Measurements from ENCODE around the gene NUP93. TPM values are rescaled to one million over a fixed set of nuclear protein-coding genes. Genes with fewer than 3 reads are reported as not detected.

Gene NUP93
- total and polyA plus RNA-seq, 9 of the 15 experiments (the other 6 are each of a cell fraction or from before 2014, with no cell fraction given) = 92.0 to 162 (median 121) TPM

- Histone ChIP-seq H3K9me3 (replicated peaks; ENCODE audit: control insufficient read depth, insufficient read depth, low read depth, low read length) (no peaks in the 10 kb centered on the region), H3K79me2 (ENCODE audit: control insufficient read depth, insufficient read depth, low read length) (no peaks in the 10 kb centered on the region), H3K27me3 (ENCODE audit: control insufficient read depth in 2 of 2, insufficient read depth in 2 of 2, low read length in 2 of 2) (peaks cover 7 to 51% of the 10 kb centered on the region in 2 experiments; a peak in 4 of 5 replicates), H3K4me1 (replicated peaks in 1 of 2; ENCODE audit: control insufficient read depth in 2 of 2, insufficient read depth in 2 of 2, low read length in 2 of 2) (peaks cover 6 to 12% of the 10 kb centered on the region in 2 experiments; a peak in 3 of 5 replicates), H3K4me2 (ENCODE audit: insufficient read depth, low read length) (no peak overlapping the region), H3K4me3 (no peak overlapping the region), H2AFZ (ENCODE audit: low read depth, low read length) (no peak overlapping the region), H3K9me1 (ENCODE audit: control insufficient read depth, insufficient read depth, low read length) (no peaks in the 10 kb centered on the region), H4K20me1 (replicated peaks; ENCODE audit: control insufficient read depth, insufficient read depth, low read length) (no peaks in the 10 kb centered on the region), H3K27ac (ENCODE audit: extremely low read depth, low read depth, low read length) (no peak overlapping the region), H3K9ac (ENCODE audit: insufficient read depth in 1 of 2, low read depth in 2 of 2, low read length in 2 of 2) (no peak overlapping the region), H3K36me3 (ENCODE audit: control insufficient read depth, insufficient read depth, low read length) (no peaks in the 10 kb centered on the region)
- WGBS (ENCODE audit: insufficient coverage, low coverage, missing lambda C conversion rate) = 1% methylated on average over 7 of the region's 7 CpGs
- FAIRE-seq (no peak), DNase-seq (ENCODE audit: extremely low read depth in 1 of 4, low spot score in 3 of 4) (no peak), ATAC-seq (no peak)
- TF ChIP-seq JUN (IDR thresholded peaks at IDR 0.05; ENCODE audit: borderline replicate concordance, low read depth, low read length) (no peak), JUN (CRISPR knock-in tag; IDR thresholded peaks at IDR 0.05; ENCODE audit: borderline replicate concordance) (no peak), POLR2G (IDR thresholded peaks at IDR 0.05; ENCODE audit: low read depth, low read length) (no peak), MYNN (IDR thresholded peaks at IDR 0.05) (no peak), MYNN (CRISPR knock-in tag; IDR thresholded peaks at IDR 0.05) (no peak), ZBTB33 (CRISPR knock-in tag; IDR thresholded peaks at IDR 0.05) (no peak), CHCHD3 (CRISPR knock-in tag; IDR thresholded peaks at IDR 0.05) (no peak), LARP7 (IDR thresholded peaks at IDR 0.05) (no peak), DNMT1 (IDR thresholded peaks at IDR 0.05) (no peak), POLR2A (conservative IDR thresholded peaks at IDR 0.05) (no peak), SREBF2 (CRISPR knock-in tag; IDR thresholded peaks at IDR 0.05) (no peak), IFI16 (CRISPR knock-in tag; IDR thresholded peaks at IDR 0.05) (no peak), ZNF3 (CRISPR knock-in tag; IDR thresholded peaks at IDR 0.05) (no peak), TEAD1 (CRISPR knock-in tag; IDR thresholded peaks at IDR 0.05) (no peak), E2F4 (CRISPR knock-in tag; IDR thresholded peaks at IDR 0.05; ENCODE audit: low read depth) (no peak), XRCC5 (IDR thresholded peaks at IDR 0.05; ENCODE audit: low read depth, low read length) (no peak), CBFA2T3 (IDR thresholded peaks at IDR 0.05) (no peak)
- in situ Hi-C loops (cut with MboI) (no loop called here), intact Hi-C loops (cut with micrococcal nuclease) (no loop called here)
- BruUV-seq (replicated peaks) = no TSS peak
- ChIA-PET CTCF (ENCODE audit: low intra/inter-chr PET ratio) (no interaction called here), POLR2A (no interaction called here)
These were observed 43.2 kb upstream of the NUP93 start for GRCh38 chr16:56686758-56687157.

Measured in K562 (cell line).